ENCODE measurements around the gene ZNF827. TPM values are rescaled to one million over a fixed set of nuclear protein-coding genes. Genes with fewer than 3 reads are reported as not detected.

Gene ZNF827
- total RNA-seq, 1 experiment from 2014 or later: 29.4 TPM

DNA sequence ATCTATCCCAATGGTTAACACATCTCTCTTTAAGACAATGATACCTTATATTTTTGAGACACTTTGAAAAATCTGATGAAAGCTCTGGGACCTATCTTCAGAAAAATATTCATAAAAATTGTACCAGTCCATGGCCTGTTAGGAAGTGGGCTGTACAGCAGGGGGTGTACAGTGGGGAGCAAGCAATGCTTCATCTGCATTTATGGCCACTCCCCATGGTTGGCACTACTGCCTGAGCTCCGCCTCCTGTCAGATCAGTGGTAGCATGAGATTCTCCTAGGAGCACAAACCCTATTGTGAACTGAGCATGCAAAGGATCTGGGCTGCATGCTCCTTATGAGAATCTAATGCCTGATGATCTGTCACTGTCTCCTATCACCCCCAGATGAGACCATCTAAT lies 216.1 kb downstream of the ZNF827 start:
- Histone ChIP-seq H3K9ac (ENCODE audit: extremely low read depth, insufficient read length, low read length) (no peak overlapping the region), H2BK5ac (ENCODE audit: insufficient read length, low read length) (no peak overlapping the region), H3K23ac (ENCODE audit: insufficient read length, low read depth, low read length) (no peak overlapping the region), H3K79me2 (ENCODE audit: insufficient read depth, low read length) (no peaks in the 10 kb centered on the region), H4K8ac (replicated peaks; ENCODE audit: insufficient read length, low read depth, low read length) (no peak overlapping the region), H3K56ac (ENCODE audit: insufficient read length, low read depth, low read length) (no peak overlapping the region), H3K4me2 (ENCODE audit: insufficient read depth, insufficient read length, low read length) (no peak overlapping the region), H3K27ac (ENCODE audit: insufficient read length, low read depth, low read length) (no peak overlapping the region), H3K4ac (ENCODE audit: low read depth, low read length) (no peak overlapping the region), H2AK5ac (ENCODE audit: insufficient read length, low read length) (no peak overlapping the region), H3T11ph (ENCODE audit: low read length) (no peak overlapping the region), H2BK120ac (ENCODE audit: low read depth, low read length, poor library complexity, severe bottlenecking) (no peak overlapping the region), H2BK15ac (ENCODE audit: low read depth, low read length) (no peak overlapping the region), H2BK20ac (ENCODE audit: low read depth, low read length, poor library complexity, severe bottlenecking) (no peak overlapping the region), H3K14ac (ENCODE audit: insufficient read depth, low read length) (no peak overlapping the region), H2AFZ (ENCODE audit: low read length) (no peak overlapping the region), H4K5ac (ENCODE audit: insufficient read length, low read depth, low read length) (no peak overlapping the region), H3K27me3 (ENCODE audit: insufficient read depth, low read length) (no peaks in the 10 kb centered on the region), H3K18ac (ENCODE audit: insufficient read length, low read depth, low read length) (no peak overlapping the region), H3K23me2 (ENCODE audit: insufficient read length, low read depth, low read length, poor library complexity, severe bottlenecking) (no peaks in the 10 kb centered on the region), H3K4me1 (ENCODE audit: insufficient read depth, low read length) (peaks cover 3% of the 10 kb centered on the region; the same call in 1 of the 2 replicates), H4K91ac (ENCODE audit: insufficient read length, low read depth, low read length) (no peak overlapping the region), H4K20me1 (ENCODE audit: control insufficient read depth, insufficient read depth, insufficient read length) (no peaks in the 10 kb centered on the region), H3K9me3 (ENCODE audit: control insufficient read depth, low read depth, low read length) (peaks cover 8% of the 10 kb centered on the region), H2BK12ac (ENCODE audit: insufficient read length, low read depth, low read length) (no peak overlapping the region), H3K79me1 (ENCODE audit: insufficient read depth, low read depth, low read length, poor library complexity, severe bottlenecking) (no peaks in the 10 kb centered on the region)
- Mint-ChIP-seq H3K4me1 (peaks cover 10 to 12% of the 10 kb centered on the region in 2 experiments), H3K27me3 (ENCODE audit: low read depth) (no peaks in the 10 kb centered on the region), H3K4me3 (no peak overlapping the region), H3K9me3 (peaks cover 8 to 14% of the 10 kb centered on the region in 2 experiments), H3K36me3 (ENCODE audit: insufficient read depth in 1 of 3, low read depth in 3 of 3) (peaks cover 4 to 29% (median 12%) of the 10 kb centered on the region in 3 experiments), H3K27ac (no peak overlapping the region)
- TF ChIP-seq, protein P1, sequence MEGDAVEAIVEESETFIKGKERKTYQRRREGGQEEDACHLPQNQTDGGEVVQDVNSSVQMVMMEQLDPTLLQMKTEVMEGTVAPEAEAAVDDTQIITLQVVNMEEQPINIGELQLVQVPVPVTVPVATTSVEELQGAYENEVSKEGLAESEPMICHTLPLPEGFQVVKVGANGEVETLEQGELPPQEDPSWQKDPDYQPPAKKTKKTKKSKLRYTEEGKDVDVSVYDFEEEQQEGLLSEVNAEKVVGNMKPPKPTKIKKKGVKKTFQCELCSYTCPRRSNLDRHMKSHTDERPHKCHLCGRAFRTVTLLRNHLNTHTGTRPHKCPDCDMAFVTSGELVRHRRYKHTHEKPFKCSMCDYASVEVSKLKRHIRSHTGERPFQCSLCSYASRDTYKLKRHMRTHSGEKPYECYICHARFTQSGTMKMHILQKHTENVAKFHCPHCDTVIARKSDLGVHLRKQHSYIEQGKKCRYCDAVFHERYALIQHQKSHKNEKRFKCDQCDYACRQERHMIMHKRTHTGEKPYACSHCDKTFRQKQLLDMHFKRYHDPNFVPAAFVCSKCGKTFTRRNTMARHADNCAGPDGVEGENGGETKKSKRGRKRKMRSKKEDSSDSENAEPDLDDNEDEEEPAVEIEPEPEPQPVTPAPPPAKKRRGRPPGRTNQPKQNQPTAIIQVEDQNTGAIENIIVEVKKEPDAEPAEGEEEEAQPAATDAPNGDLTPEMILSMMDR (conservative IDR thresholded peaks at IDR 0.05): no peak
- no CpG with 5 or more reads among the region's 1 CpG for WGBS (ENCODE audit: extremely low coverage, insufficient read length, low lambda C conversion rate)
- no peak for DNase-seq

Data from H9 (cell line).